ENCODE data around the gene JAML. TPM values are rescaled to one million over a fixed set of nuclear protein-coding genes. Genes with fewer than 3 reads are reported as not detected.

The JAML gene
- total RNA-seq, 1 donor from 2014 or later = 6.8 TPM

DNA sequence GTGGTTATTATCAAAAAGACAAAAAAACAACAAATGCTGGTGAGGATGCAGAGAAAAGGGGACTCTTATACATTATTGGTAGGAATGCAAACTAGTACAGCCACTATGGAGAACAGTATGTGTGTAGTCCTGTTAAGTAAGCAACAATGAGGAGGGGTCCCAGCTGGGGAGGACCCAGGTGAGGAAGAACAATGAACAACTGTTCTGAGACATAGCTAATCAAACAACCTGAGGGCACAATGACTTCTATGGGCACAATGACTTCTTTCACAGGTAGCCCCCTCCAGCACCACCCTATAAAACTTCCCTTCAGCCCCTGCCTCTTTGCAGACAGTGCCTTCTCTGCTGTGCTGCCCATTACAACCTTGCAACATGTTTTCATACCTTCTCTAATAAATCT lies 5.6 kb downstream of the JAML start:
- Histone ChIP-seq H3K36me3 (ENCODE audit: control insufficient read depth in 3 of 3, insufficient read depth in 3 of 3, low read length in 3 of 3) (no peaks in the 10 kb centered on the region), H3K9ac (ENCODE audit: low read depth in 1 of 3, low read length in 3 of 3) (no peak overlapping the region), H3K27ac (ENCODE audit: low read depth, low read length) (no peak overlapping the region), H3K4me1 (ENCODE audit: control insufficient read depth in 3 of 3, insufficient read depth in 3 of 3, low read length in 3 of 3) (no peaks in the 10 kb centered on the region), H3K27me3 (ENCODE audit: control insufficient read depth in 3 of 3, insufficient read depth in 3 of 3, low read length in 3 of 3) (peaks cover 8 to 9% (median 8%) of the 10 kb centered on the region in 3 donors), H3K9me3 (ENCODE audit: control insufficient read depth in 3 of 3, low read length in 3 of 3) (no peaks in the 10 kb centered on the region), H3K4me3 (ENCODE audit: low read length in 3 of 3) (no peak overlapping the region)

DNA sequence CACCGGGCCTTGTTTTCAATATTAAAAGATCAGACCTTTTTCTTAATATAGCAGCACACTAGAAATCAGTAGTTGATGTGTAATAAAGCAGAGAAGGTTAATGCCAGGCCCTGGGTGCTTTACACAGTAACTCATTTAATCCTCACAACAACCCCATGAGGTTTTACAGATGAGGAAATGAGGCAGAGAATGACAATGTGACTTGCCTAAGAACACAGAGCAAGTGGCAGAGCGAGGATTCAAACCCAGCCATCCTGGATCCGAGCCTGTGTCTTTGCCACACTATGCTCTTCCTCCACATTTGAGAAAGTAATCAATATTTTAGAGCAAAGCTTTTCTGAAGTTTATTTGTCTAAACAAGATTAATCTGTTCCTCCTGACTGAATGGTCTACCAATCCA lies 7.2 kb downstream of the JAML start:
- Histone ChIP-seq H3K36me3 (ENCODE audit: control insufficient read depth in 3 of 3, insufficient read depth in 3 of 3, low read length in 3 of 3) (no peaks in the 10 kb centered on the region), H3K4me1 (ENCODE audit: control insufficient read depth in 3 of 3, insufficient read depth in 3 of 3, low read length in 3 of 3) (no peaks in the 10 kb centered on the region), H3K9me3 (ENCODE audit: control insufficient read depth in 3 of 3, low read length in 3 of 3) (no peaks in the 10 kb centered on the region), H3K9ac (ENCODE audit: low read depth in 1 of 3, low read length in 3 of 3) (no peak overlapping the region), H3K27me3 (ENCODE audit: control insufficient read depth in 3 of 3, insufficient read depth in 3 of 3, low read length in 3 of 3) (peaks cover 3 to 10% (median 9%) of the 10 kb centered on the region in 3 donors), H3K4me3 (ENCODE audit: low read length in 3 of 3) (no peak overlapping the region), H3K27ac (ENCODE audit: low read depth, low read length) (no peak overlapping the region)

DNA sequence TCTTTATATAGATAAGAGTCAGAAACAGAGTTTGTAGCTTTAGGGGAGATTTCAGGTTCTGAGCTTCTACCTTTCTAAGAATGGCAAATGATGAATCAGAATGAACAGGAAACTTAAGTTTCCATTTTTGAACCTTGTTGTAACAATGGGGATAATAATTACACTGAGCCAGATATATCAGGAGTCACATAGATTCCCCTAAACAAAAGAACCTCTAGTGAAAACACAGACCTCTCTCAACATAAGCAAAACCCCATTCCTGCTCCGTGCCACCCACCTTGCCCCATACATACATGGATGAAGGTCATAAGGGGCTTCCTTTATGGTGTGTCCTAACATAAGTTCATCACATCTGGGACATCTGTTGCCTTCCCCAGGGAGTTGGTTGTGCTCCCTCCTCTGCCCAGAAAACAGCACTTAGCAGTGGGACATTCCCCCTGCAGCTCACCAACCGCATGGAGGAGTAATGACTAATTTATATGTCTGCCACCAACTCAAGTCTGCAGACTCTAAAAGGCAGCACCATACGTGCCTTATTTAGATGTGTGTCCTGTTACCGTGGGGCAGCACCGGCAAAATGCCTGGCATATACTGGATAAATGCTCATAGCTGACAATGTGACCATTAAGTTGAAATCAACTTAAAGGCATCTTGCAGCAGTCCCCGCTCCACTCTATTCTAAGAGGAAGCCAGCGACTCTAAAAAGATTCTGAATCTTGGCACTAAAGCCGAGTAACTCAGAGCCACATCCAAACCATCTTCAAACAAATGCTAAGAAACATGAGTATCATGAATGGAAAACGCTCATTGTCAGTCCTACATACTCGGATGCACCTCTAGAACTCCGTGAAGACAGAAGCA lies 8.0 kb downstream of the JAML start:
- Histone ChIP-seq H3K4me1 (ENCODE audit: control insufficient read depth in 3 of 3, insufficient read depth in 3 of 3, low read length in 3 of 3) (no peaks in the 10 kb centered on the region), H3K4me3 (ENCODE audit: low read length in 3 of 3) (no peak overlapping the region), H3K9ac (ENCODE audit: low read depth in 1 of 3, low read length in 3 of 3) (no peak overlapping the region), H3K9me3 (ENCODE audit: control insufficient read depth in 3 of 3, low read length in 3 of 3) (no peaks in the 10 kb centered on the region), H3K27me3 (ENCODE audit: control insufficient read depth in 3 of 3, insufficient read depth in 3 of 3, low read length in 3 of 3) (peaks cover 3 to 10% (median 9%) of the 10 kb centered on the region in 3 donors), H3K27ac (ENCODE audit: low read depth, low read length) (no peak overlapping the region), H3K36me3 (ENCODE audit: control insufficient read depth in 3 of 3, insufficient read depth in 3 of 3, low read length in 3 of 3) (no peaks in the 10 kb centered on the region)

DNA sequence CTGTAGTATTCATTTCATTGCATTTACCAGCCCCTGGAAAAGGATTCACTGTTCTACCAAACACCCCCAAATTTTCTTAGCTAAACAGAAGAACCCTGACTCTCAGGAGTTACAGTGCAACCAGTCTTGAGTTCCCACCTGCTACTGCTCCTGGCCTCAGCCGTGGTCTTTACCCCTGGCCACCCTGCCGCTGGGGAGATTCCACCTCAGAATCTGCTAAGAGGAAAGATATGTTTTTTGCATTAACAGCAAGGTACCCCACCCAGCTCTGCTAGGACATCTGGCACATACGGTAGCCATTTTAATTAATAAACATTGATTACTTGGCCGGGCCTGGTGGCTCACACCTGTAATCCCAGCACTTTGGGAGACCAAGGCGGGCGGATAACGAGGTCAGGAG lies 9.0 kb downstream of the JAML start:
- Histone ChIP-seq H3K9ac (ENCODE audit: low read depth in 1 of 3, low read length in 3 of 3) (no peak overlapping the region), H3K4me3 (ENCODE audit: low read length in 3 of 3) (no peak overlapping the region), H3K9me3 (ENCODE audit: control insufficient read depth in 3 of 3, low read length in 3 of 3) (no peaks in the 10 kb centered on the region), H3K27me3 (ENCODE audit: control insufficient read depth in 3 of 3, insufficient read depth in 3 of 3, low read length in 3 of 3) (peaks cover 0 to 10% (median 9%) of the 10 kb centered on the region in 3 donors), H3K4me1 (ENCODE audit: control insufficient read depth in 3 of 3, insufficient read depth in 3 of 3, low read length in 3 of 3) (no peaks in the 10 kb centered on the region), H3K27ac (ENCODE audit: low read depth, low read length) (no peak overlapping the region), H3K36me3 (ENCODE audit: control insufficient read depth in 3 of 3, insufficient read depth in 3 of 3, low read length in 3 of 3) (no peaks in the 10 kb centered on the region)

DNA sequence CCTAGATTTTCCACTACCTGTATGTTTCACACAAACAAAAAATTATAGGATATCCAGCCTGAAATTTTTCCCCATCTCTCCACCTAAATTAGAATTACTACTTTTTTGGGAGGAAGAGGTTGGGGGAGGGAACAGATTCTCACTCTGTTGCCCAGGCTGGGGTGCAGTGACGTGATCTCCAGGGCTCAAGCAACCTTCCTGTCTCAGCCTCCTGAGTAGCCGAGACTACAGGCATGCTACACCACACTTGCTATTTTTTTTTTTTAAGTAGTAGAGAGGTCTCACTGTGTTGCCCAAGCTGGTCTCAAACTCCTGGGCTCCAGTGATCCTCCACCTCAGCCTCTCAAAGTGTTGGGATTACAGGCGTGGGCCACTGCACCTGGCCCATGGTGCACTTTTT lies 9.5 kb downstream of the JAML start:
- no peaks in the 10 kb centered on the region for H3K4me1 ChIP-seq (ENCODE audit: control insufficient read depth in 3 of 3, insufficient read depth in 3 of 3, low read length in 3 of 3)
- no peak overlapping the region for H3K4me3 ChIP-seq (ENCODE audit: low read length in 3 of 3)
- no peak overlapping the region for H3K27ac ChIP-seq (ENCODE audit: low read depth, low read length)
- H3K9ac ChIP-seq (ENCODE audit: low read depth in 1 of 3, low read length in 3 of 3) = no peak overlapping the region
- no peaks in the 10 kb centered on the region for H3K36me3 ChIP-seq (ENCODE audit: control insufficient read depth in 3 of 3, insufficient read depth in 3 of 3, low read length in 3 of 3)
- peaks cover 0 to 12% (median 7%) of the 10 kb centered on the region in 3 donors for H3K27me3 ChIP-seq (ENCODE audit: control insufficient read depth in 3 of 3, insufficient read depth in 3 of 3, low read length in 3 of 3)
- H3K9me3 ChIP-seq (ENCODE audit: control insufficient read depth in 3 of 3, low read length in 3 of 3) = no peaks in the 10 kb centered on the region

DNA sequence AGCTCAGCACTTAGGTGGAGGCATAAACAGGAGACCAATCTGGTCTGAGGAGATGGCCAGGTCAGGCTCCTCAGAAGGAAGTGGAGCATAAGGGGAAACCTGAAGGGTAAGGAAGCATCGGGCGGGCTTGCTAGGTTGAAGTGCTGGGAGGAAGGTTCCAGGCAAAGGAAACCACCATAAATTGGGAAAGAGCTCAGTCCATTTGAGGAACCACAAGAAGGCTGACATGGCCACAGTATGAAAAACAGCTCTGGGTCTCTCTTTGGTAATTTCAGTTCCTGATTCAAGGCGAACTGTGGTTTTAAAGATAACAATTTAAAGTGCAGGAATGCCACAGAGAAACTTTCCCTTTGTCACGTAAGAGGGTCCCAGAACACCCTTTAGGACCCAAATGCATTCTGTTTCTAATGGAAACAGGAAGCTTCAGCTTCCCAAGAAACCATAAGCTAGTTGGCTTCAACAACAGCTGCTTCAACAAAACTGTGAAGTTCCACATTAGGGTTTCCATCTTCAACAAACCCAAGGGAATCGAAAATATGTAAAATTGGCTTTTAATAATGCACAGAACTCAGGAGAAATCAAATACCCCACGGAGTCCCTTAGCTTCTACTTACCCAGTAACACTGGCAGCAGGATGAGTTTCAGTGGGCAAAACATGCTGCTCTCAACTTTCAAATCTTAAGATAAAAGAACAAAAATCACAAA lies 10.4 kb downstream of the JAML start:
- H3K9ac ChIP-seq (ENCODE audit: low read depth in 1 of 3, low read length in 3 of 3) = no peak overlapping the region
- H3K27ac ChIP-seq (ENCODE audit: low read depth, low read length) = peak overlapping the region; percentile 36
- H3K36me3 ChIP-seq (ENCODE audit: control insufficient read depth in 3 of 3, insufficient read depth in 3 of 3, low read length in 3 of 3) = no peaks in the 10 kb centered on the region
- no peaks in the 10 kb centered on the region for H3K4me1 ChIP-seq (ENCODE audit: control insufficient read depth in 3 of 3, insufficient read depth in 3 of 3, low read length in 3 of 3)
- peaks cover 0 to 10% (median 7%) of the 10 kb centered on the region in 3 donors for H3K27me3 ChIP-seq (ENCODE audit: control insufficient read depth in 3 of 3, insufficient read depth in 3 of 3, low read length in 3 of 3)
- H3K4me3 ChIP-seq (ENCODE audit: low read length in 3 of 3) = no peak overlapping the region
- H3K9me3 ChIP-seq (ENCODE audit: control insufficient read depth in 3 of 3, low read length in 3 of 3) = no peaks in the 10 kb centered on the region

DNA sequence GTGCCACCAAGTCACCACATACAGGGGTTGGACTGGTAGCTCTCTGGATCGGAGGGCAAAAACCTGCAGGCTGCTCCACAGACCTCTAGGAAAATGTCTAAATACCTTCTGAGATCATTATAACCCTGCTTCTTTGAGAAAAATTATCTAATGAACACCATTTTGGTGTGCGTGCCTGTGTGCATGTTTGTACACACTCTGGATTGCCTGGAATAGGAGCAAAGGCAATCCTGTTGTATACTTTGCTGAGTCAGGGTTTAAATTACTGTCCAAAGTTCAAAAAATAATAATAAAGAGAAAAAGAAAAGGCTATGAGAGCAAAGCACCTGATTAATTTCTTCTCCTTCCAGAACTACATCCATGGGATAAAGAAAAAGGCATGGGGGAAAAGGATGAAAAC lies 11.0 kb downstream of the JAML start:
- no peak overlapping the region for H3K9ac ChIP-seq (ENCODE audit: low read depth in 1 of 3, low read length in 3 of 3)
- H3K27me3 ChIP-seq (ENCODE audit: control insufficient read depth in 3 of 3, insufficient read depth in 3 of 3, low read length in 3 of 3) = peaks cover 0 to 10% (median 7%) of the 10 kb centered on the region in 3 donors
- no peaks in the 10 kb centered on the region for H3K9me3 ChIP-seq (ENCODE audit: control insufficient read depth in 3 of 3, low read length in 3 of 3)
- no peaks in the 10 kb centered on the region for H3K36me3 ChIP-seq (ENCODE audit: control insufficient read depth in 3 of 3, insufficient read depth in 3 of 3, low read length in 3 of 3)
- H3K4me1 ChIP-seq (ENCODE audit: control insufficient read depth in 3 of 3, insufficient read depth in 3 of 3, low read length in 3 of 3) = no peaks in the 10 kb centered on the region
- peak overlapping the region; percentile 36 for H3K27ac ChIP-seq (ENCODE audit: low read depth, low read length)
- H3K4me3 ChIP-seq (ENCODE audit: low read length in 3 of 3) = no peak overlapping the region

DNA sequence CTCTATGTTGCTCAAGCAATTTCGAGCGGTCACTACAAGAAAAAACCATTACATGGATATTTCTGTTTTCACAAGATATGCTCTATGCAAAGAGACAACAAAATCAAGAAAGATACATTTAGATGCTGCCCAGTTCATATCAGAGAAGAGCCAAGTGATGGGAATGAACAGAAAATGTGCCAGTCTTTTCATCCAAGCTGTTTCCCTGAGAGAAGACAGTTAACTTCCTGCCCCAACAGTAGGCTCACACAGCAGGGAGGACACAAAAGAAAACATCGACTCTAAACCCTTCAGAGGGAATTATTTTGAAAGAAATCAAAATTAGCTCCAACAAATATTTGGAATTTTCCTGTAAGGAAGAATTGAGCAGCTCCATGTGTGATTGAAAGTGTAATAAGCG lies 11.6 kb downstream of the JAML start:
- no peaks in the 10 kb centered on the region for H3K4me1 ChIP-seq (ENCODE audit: control insufficient read depth in 3 of 3, insufficient read depth in 3 of 3, low read length in 3 of 3)
- no peaks in the 10 kb centered on the region for H3K9me3 ChIP-seq (ENCODE audit: control insufficient read depth in 3 of 3, low read length in 3 of 3)
- no peak overlapping the region for H3K9ac ChIP-seq (ENCODE audit: low read depth in 1 of 3, low read length in 3 of 3)
- no peak overlapping the region for H3K27ac ChIP-seq (ENCODE audit: low read depth, low read length)
- no peaks in the 10 kb centered on the region for H3K36me3 ChIP-seq (ENCODE audit: control insufficient read depth in 3 of 3, insufficient read depth in 3 of 3, low read length in 3 of 3)
- no peak overlapping the region for H3K4me3 ChIP-seq (ENCODE audit: low read length in 3 of 3)
- H3K27me3 ChIP-seq (ENCODE audit: control insufficient read depth in 3 of 3, insufficient read depth in 3 of 3, low read length in 3 of 3) = peaks cover 0 to 11% (median 7%) of the 10 kb centered on the region in 3 donors

DNA sequence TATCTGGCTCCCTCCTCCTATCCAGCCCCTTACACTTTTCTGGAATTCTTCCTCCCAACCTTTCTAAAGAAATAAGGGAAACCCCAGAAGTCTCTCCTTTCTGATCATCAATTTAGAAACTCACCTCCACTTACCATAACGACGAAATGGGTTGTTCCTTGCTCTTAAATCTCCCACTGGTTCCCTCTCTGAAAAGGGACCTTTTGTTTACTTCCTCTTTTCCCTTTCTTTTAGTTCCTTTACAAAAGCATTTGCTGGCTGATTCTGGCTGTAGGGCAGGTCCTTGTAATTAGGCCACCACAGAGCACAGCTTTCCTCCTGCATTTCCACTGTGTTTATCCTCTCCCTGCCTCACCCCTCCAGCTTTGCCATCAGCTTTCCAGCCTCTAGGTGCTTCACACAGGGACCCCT lies 12.0 kb downstream of the JAML start:
- no peaks in the 10 kb centered on the region for H3K4me1 ChIP-seq (ENCODE audit: control insufficient read depth in 3 of 3, insufficient read depth in 3 of 3, low read length in 3 of 3)
- no peak overlapping the region for H3K27ac ChIP-seq (ENCODE audit: low read depth, low read length)
- H3K27me3 ChIP-seq (ENCODE audit: control insufficient read depth in 3 of 3, insufficient read depth in 3 of 3, low read length in 3 of 3) = peaks cover 0 to 14% (median 10%) of the 10 kb centered on the region in 3 donors
- no peaks in the 10 kb centered on the region for H3K36me3 ChIP-seq (ENCODE audit: control insufficient read depth in 3 of 3, insufficient read depth in 3 of 3, low read length in 3 of 3)
- H3K9me3 ChIP-seq (ENCODE audit: control insufficient read depth in 3 of 3, low read length in 3 of 3) = no peaks in the 10 kb centered on the region
- H3K4me3 ChIP-seq (ENCODE audit: low read length in 3 of 3) = no peak overlapping the region
- H3K9ac ChIP-seq (ENCODE audit: low read depth in 1 of 3, low read length in 3 of 3) = no peak overlapping the region

DNA sequence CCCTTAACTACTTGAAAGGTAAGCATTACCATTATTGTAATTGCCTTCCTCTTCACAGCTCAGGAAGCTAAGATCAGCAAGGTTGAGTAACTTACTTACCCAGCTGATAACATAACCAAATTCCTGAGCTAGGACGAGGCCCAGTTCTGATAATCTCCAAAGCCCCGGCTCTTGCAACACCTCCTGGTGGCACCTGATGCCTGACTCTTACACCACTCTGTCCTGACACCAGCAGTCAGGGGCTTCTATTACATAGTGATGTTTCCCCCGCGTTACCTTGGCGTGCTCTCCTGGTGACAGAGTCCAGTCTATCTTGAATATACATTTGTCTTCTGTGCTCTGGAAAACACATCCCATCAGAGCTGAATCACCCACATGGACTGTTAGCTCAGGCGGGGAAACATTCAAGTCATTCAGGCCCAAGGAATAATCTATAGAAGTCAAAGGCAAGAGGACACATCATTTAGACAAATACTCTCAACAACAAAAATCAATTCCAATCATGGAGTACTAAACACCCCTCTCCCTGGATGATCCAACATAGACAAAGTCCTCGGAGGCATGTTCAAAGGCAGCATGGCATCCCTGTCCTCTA lies 12.6 kb downstream of the JAML start:
- Histone ChIP-seq H3K36me3 (ENCODE audit: control insufficient read depth in 3 of 3, insufficient read depth in 3 of 3, low read length in 3 of 3) (no peaks in the 10 kb centered on the region), H3K9ac (ENCODE audit: low read depth in 1 of 3, low read length in 3 of 3) (no peak overlapping the region), H3K4me1 (ENCODE audit: control insufficient read depth in 3 of 3, insufficient read depth in 3 of 3, low read length in 3 of 3) (no peaks in the 10 kb centered on the region), H3K27ac (ENCODE audit: low read depth, low read length) (no peak overlapping the region), H3K4me3 (ENCODE audit: low read length in 3 of 3) (no peak overlapping the region), H3K27me3 (ENCODE audit: control insufficient read depth in 3 of 3, insufficient read depth in 3 of 3, low read length in 3 of 3) (peaks cover 0 to 14% (median 12%) of the 10 kb centered on the region in 3 donors), H3K9me3 (ENCODE audit: control insufficient read depth in 3 of 3, low read length in 3 of 3) (no peaks in the 10 kb centered on the region)
